BE2C (cell line): ENCODE measurements around the gene AP2S1.
"Not testable (repeated sequence)": the region's sequence is repeated elsewhere in the genome, so short reads cannot be mapped to it uniquely, and the experiment has no call there.

Experiments
- DNase-seq: peaks from one replicate; pipeline ENCODE4 v3.0.0-alpha.2; 2020
- H3K27me3 ChIP-seq: fragments of 250-450 bp; sonication (Bioruptor Pico); 2 replicates; pipeline ENCODE4 v1.5.1; 2020; ENCODE audit warnings: mild to moderate bottlenecking
- H3K36me3 ChIP-seq: fragments of 250-450 bp; sonication (Bioruptor Pico); 2 replicates; pipeline ENCODE4 v1.5.1; 2020; ENCODE audit warnings: mild to moderate bottlenecking
- H3K4me1 ChIP-seq: fragments of 250-450 bp; sonication (Bioruptor Pico); 2 replicates; pipeline ENCODE4 v1.5.1; 2020
- H3K4me3 ChIP-seq: 2 replicates; pipeline ENCODE4 v1.5.1; 2011; ENCODE audit warnings: low read depth, low read length
- H3K9me3 ChIP-seq: fragments of 250-450 bp; sonication (Bioruptor Pico); 2 replicates; pipeline ENCODE4 v1.5.1; 2020
- CTCF ChIP-seq: IDR thresholded peaks from 2 replicates; pipeline ENCODE4 v1.5.1; 2012; ENCODE audit warnings: mild to moderate bottlenecking, low read depth, low read length

AP2S1 gene

GRCh38 chr19:46856062-46857022 is 5.7 kb upstream of the AP2S1 start:
- Histone ChIP-seq H3K9me3 (no peaks in the 10 kb centered on the region), H3K4me1 (no peaks in the 10 kb centered on the region), H3K36me3 (no peaks in the 10 kb centered on the region), H3K4me3 (peak overlapping the region; percentile 57), H3K27me3 (no peaks in the 10 kb centered on the region)
- peak; percentile 97 for DNase-seq
- TF ChIP-seq CTCF = peak; percentile 77

- DNase-seq, H3K4me1 ChIP-seq, H3K4me3 ChIP-seq, H3K9me3 ChIP-seq, H3K27me3 ChIP-seq, H3K36me3 ChIP-seq: not testable (repeated sequence)
These were observed 4.1 kb upstream of the AP2S1 start for GRCh38 chr19:46854698-46855097.

GRCh38 chr19:46852830-46853229 is 2.2 kb upstream of the AP2S1 start:
- DNase-seq = no peak
- Histone ChIP-seq H3K4me1 (no peaks in the 10 kb centered on the region), H3K9me3 (no peaks in the 10 kb centered on the region), H3K27me3 (no peaks in the 10 kb centered on the region), H3K4me3 (no peak overlapping the region), H3K36me3 (no peaks in the 10 kb centered on the region)
- TF ChIP-seq CTCF = no peak

- H3K36me3 ChIP-seq = no peaks in the 10 kb centered on the region
- no peaks in the 10 kb centered on the region for H3K4me1 ChIP-seq
- no peaks in the 10 kb centered on the region for H3K9me3 ChIP-seq
- DNase-seq = no peak
- peak overlapping the region; percentile 96 for H3K4me3 ChIP-seq
- TF ChIP-seq CTCF = no peak
- H3K27me3 ChIP-seq = no peaks in the 10 kb centered on the region
These were observed 1.0 kb downstream of the AP2S1 start for GRCh38 chr19:46849610-46850009.

GRCh38 chr19:46848389-46848788 is 2.3 kb downstream of the AP2S1 start:
- H3K9me3 ChIP-seq = no peaks in the 10 kb centered on the region
- no peaks in the 10 kb centered on the region for H3K27me3 ChIP-seq
- TF ChIP-seq CTCF = no peak

GRCh38 chr19:46847528-46847927 is 3.1 kb downstream of the AP2S1 start:
- Histone ChIP-seq H3K36me3 (peaks cover 7% of the 10 kb centered on the region), H3K9me3 (no peaks in the 10 kb centered on the region), H3K27me3 (no peaks in the 10 kb centered on the region), H3K4me3 (no peak overlapping the region), H3K4me1 (no peaks in the 10 kb centered on the region)
- no peak for TF ChIP-seq CTCF
- DNase-seq = peak; percentile 39

More at GRCh38 chr19:46848389-46848788, 2.3 kb downstream of the AP2S1 start:
- H3K4me1 ChIP-seq = no peaks in the 10 kb centered on the region
- DNase-seq = no peak
- H3K36me3 ChIP-seq = no peaks in the 10 kb centered on the region; the same call in 1 of the 2 replicates
- H3K4me3 ChIP-seq = no peak overlapping the region
